ENCODE measurements around the gene HYAL4. TPM values are rescaled to one million over a fixed set of nuclear protein-coding genes. Genes with fewer than 3 reads are reported as not detected.
"Not testable (repeated sequence)": the region's sequence is repeated elsewhere in the genome, so short reads cannot be mapped to it uniquely, and the experiment has no call there.

The HYAL4 gene
- not detected for total RNA-seq
- not detected for polyA plus RNA-seq

GRCh38 chr7:123844712-123845219 is at the start of gene HYAL4:
Gene HYAL4 (plus strand): TSS chr7:123845169. CDS start chr7:123868274, 23,105 bp downstream.
- 89% methylated on average over 11 of the region's 11 CpGs for WGBS
- Histone ChIP-seq H3K36me3 (ENCODE audit: insufficient read depth) (no peaks in the 10 kb centered on the region), H3K4me3 (ENCODE audit: low read depth, low read length) (no peak within 1 kb of the TSS), H3K27ac (ENCODE audit: low read depth) (no peak within 1 kb of the TSS), H3K4me1 (ENCODE audit: insufficient read depth) (no peaks in the 10 kb centered on the region)
- no peak for DNase-seq (ENCODE audit: extremely low spot score)

- H3K27ac ChIP-seq (ENCODE audit: low read depth) = no peak overlapping the region
- no peaks in the 10 kb centered on the region for H3K4me1 ChIP-seq (ENCODE audit: insufficient read depth)
- H3K36me3 ChIP-seq (ENCODE audit: insufficient read depth) = no peaks in the 10 kb centered on the region
- no peak for DNase-seq (ENCODE audit: extremely low spot score)
- 60% methylated on average over 1 of the region's 1 CpG for WGBS
- H3K4me3 ChIP-seq (ENCODE audit: low read depth, low read length) = no peak overlapping the region
Observed at GRCh38 chr7:123795917-123796316, 49.1 kb upstream of the HYAL4 start.

GRCh38 chr7:123796568-123796967 is 48.4 kb upstream of the HYAL4 start:
- Histone ChIP-seq H3K4me1 (ENCODE audit: insufficient read depth) (no peaks in the 10 kb centered on the region), H3K36me3 (ENCODE audit: insufficient read depth) (no peaks in the 10 kb centered on the region), H3K4me3 (ENCODE audit: low read depth, low read length) (no peak overlapping the region), H3K27ac (ENCODE audit: low read depth) (no peak overlapping the region)
- no peak for DNase-seq (ENCODE audit: extremely low spot score)
- WGBS = 84% methylated on average over 1 of the region's 1 CpG

- Histone ChIP-seq H3K27ac (ENCODE audit: low read depth) (no peak overlapping the region), H3K36me3 (ENCODE audit: insufficient read depth) (no peaks in the 10 kb centered on the region), H3K4me3 (ENCODE audit: low read depth, low read length) (no peak overlapping the region), H3K4me1 (ENCODE audit: insufficient read depth) (no peaks in the 10 kb centered on the region)
- 46% methylated on average over 2 of the region's 2 CpGs for WGBS
- peak; percentile 49 for DNase-seq (ENCODE audit: extremely low spot score)
Observed at GRCh38 chr7:123797673-123798531, 47.1 kb upstream of the HYAL4 start.

GRCh38 chr7:123798532-123799188 is 46.3 kb upstream of the HYAL4 start:
- Histone ChIP-seq H3K27ac (ENCODE audit: low read depth) (no peak overlapping the region), H3K4me3 (ENCODE audit: low read depth, low read length) (no peak overlapping the region), H3K4me1 (ENCODE audit: insufficient read depth) (no peaks in the 10 kb centered on the region), H3K36me3 (ENCODE audit: insufficient read depth) (no peaks in the 10 kb centered on the region)
- WGBS = 79% methylated on average over 6 of the region's 6 CpGs
- DNase-seq (ENCODE audit: extremely low spot score) = no peak

GRCh38 chr7:123802249-123802648 is 42.7 kb upstream of the HYAL4 start:
- peak; percentile 4 for DNase-seq (ENCODE audit: extremely low spot score)
- H3K4me3 ChIP-seq (ENCODE audit: low read depth, low read length) = no peak overlapping the region
- no peak overlapping the region for H3K27ac ChIP-seq (ENCODE audit: low read depth)
- H3K4me1 ChIP-seq (ENCODE audit: insufficient read depth) = no peaks in the 10 kb centered on the region
- no peaks in the 10 kb centered on the region for H3K36me3 ChIP-seq (ENCODE audit: insufficient read depth)
- WGBS = 65% methylated on average over 1 of the region's 1 CpG

GRCh38 chr7:123805287-123805686 is 39.7 kb upstream of the HYAL4 start:
- Histone ChIP-seq H3K4me1 (ENCODE audit: insufficient read depth) (no peaks in the 10 kb centered on the region), H3K4me3 (ENCODE audit: low read depth, low read length) (no peak overlapping the region), H3K27ac (ENCODE audit: low read depth) (no peak overlapping the region), H3K36me3 (ENCODE audit: insufficient read depth) (no peaks in the 10 kb centered on the region)
- no peak for DNase-seq (ENCODE audit: extremely low spot score)

GRCh38 chr7:123809471-123809870 is 35.5 kb upstream of the HYAL4 start:
- H3K4me1 ChIP-seq (ENCODE audit: insufficient read depth) = no peaks in the 10 kb centered on the region
- no peak overlapping the region for H3K27ac ChIP-seq (ENCODE audit: low read depth)
- no peak for DNase-seq (ENCODE audit: extremely low spot score)
- H3K36me3 ChIP-seq (ENCODE audit: insufficient read depth) = no peaks in the 10 kb centered on the region
- H3K4me3 ChIP-seq (ENCODE audit: low read depth, low read length) = no peak overlapping the region
- 92% methylated on average over 2 of the region's 2 CpGs for WGBS

GRCh38 chr7:123811056-123811455 is 33.9 kb upstream of the HYAL4 start:
- Histone ChIP-seq H3K36me3 (ENCODE audit: insufficient read depth) (peaks cover 2% of the 10 kb centered on the region), H3K4me1 (ENCODE audit: insufficient read depth) (no peaks in the 10 kb centered on the region), H3K27ac (ENCODE audit: low read depth) (no peak overlapping the region), H3K4me3 (ENCODE audit: low read depth, low read length) (no peak overlapping the region)
- no peak for DNase-seq (ENCODE audit: extremely low spot score)

GRCh38 chr7:123816916-123817315 is 28.1 kb upstream of the HYAL4 start:
- Histone ChIP-seq H3K27ac (ENCODE audit: low read depth) (no peak overlapping the region), H3K4me3 (ENCODE audit: low read depth, low read length) (no peak overlapping the region), H3K36me3 (ENCODE audit: insufficient read depth) (peaks cover 2% of the 10 kb centered on the region), H3K4me1 (ENCODE audit: insufficient read depth) (no peaks in the 10 kb centered on the region)
- DNase-seq (ENCODE audit: extremely low spot score) = no peak
- 56% methylated on average over 3 of the region's 3 CpGs for WGBS

- 55% methylated on average over 4 of the region's 4 CpGs for WGBS
- no peak overlapping the region for H3K4me3 ChIP-seq (ENCODE audit: low read depth, low read length)
- no peaks in the 10 kb centered on the region for H3K4me1 ChIP-seq (ENCODE audit: insufficient read depth)
- H3K36me3 ChIP-seq (ENCODE audit: insufficient read depth) = peaks cover 2% of the 10 kb centered on the region
- H3K27ac ChIP-seq (ENCODE audit: low read depth) = no peak overlapping the region
- no peak for DNase-seq (ENCODE audit: extremely low spot score)
Observed at GRCh38 chr7:123819001-123819400, 26.0 kb upstream of the HYAL4 start.

GRCh38 chr7:123819795-123820194 is 25.2 kb upstream of the HYAL4 start:
- H3K27ac ChIP-seq (ENCODE audit: low read depth); DNase-seq (ENCODE audit: extremely low spot score); H3K36me3 ChIP-seq (ENCODE audit: insufficient read depth); H3K4me3 ChIP-seq (ENCODE audit: low read depth, low read length); H3K4me1 ChIP-seq (ENCODE audit: insufficient read depth): not testable (repeated sequence)
- WGBS = 90% methylated on average over 4 of the region's 4 CpGs

- no peak overlapping the region for H3K27ac ChIP-seq (ENCODE audit: low read depth)
Observed at GRCh38 chr7:123820864-123821263, 24.1 kb upstream of the HYAL4 start.

GRCh38 chr7:123821320-123821719 is 23.6 kb upstream of the HYAL4 start:
- DNase-seq (ENCODE audit: extremely low spot score) = no peak
- 89% methylated on average over 1 of the region's 1 CpG for WGBS
- no peak overlapping the region for H3K27ac ChIP-seq (ENCODE audit: low read depth)

More at GRCh38 chr7:123820864-123821263, 24.1 kb upstream of the HYAL4 start:
- H3K4me3 ChIP-seq (ENCODE audit: low read depth, low read length) = no peak overlapping the region
- no peak for DNase-seq (ENCODE audit: extremely low spot score)
- no peaks in the 10 kb centered on the region for H3K36me3 ChIP-seq (ENCODE audit: insufficient read depth)
- no peaks in the 10 kb centered on the region for H3K4me1 ChIP-seq (ENCODE audit: insufficient read depth)
- 89% methylated on average over 2 of the region's 2 CpGs for WGBS

More at GRCh38 chr7:123821320-123821719, 23.6 kb upstream of the HYAL4 start:
- Histone ChIP-seq H3K4me1 (ENCODE audit: insufficient read depth) (no peaks in the 10 kb centered on the region), H3K36me3 (ENCODE audit: insufficient read depth) (no peaks in the 10 kb centered on the region), H3K4me3 (ENCODE audit: low read depth, low read length) (no peak overlapping the region)
